HG03095 (cell line): ENCODE data around the gene ELOVL6.

Experiments
- ATAC-seq: cut with Tn5 transposase; IDR thresholded peaks from one replicate; pipeline ENCODE4 v1.9.1; 2021; ENCODE audit warnings: moderate library complexity; ENCODE audit not compliant: unreplicated experiment

ELOVL6 gene

DNA sequence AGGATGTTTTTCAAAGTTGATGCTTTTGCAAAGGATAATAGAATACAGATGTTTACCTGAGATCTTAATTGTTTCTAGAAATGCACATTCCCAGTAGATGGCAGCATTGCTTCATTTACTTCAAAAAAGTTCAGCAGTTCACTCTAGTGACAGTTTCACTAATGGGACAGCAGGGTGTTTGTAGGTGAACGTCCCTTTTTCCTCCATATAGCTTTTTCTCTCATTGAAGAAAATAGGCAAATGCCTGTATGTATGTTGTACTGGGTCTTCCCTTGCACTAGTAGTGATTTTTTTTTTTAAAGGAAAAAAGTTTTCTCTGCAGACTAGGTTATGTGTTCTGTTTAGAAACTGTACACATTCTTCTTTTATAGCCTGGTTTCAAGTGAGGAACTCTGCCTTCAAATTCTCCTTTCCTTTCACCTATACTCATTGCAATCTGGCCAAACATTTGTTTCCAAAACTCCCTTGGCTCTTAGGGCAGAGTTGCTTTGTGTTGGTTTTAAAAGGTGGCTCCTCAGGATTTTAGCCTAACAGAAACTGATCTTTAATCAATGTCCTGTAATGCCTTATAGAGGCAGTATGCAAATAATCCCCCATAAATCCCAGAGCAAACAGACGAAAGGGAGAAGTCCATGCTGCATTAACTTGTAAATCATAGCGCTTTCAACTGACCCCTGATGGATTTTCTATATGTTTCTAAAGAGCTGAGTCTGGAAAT lies 199.4 kb downstream of the ELOVL6 start:
- ATAC-seq: peak; percentile 32

DNA sequence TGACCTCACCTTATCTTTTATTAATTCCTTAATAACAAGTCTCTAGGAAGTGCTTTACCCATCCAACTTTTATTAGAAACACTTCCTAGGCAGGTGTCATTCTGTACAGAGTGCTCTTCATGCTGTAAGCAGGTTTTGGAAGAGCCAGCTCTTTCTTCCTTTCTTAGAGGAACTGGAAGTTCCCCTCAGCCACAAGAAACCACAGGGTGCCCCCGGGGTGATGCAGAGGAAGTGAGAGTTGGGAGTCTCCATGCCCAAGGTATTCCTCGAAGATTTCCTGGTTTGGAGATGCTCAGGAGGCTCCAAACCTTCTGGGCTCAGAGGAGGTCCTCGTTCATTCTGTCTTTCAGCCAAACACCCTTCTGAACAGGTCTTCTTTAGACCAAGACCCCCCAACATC lies 201.9 kb downstream of the ELOVL6 start:
- no peak for ATAC-seq
